ENCODE results near the gene ALDH1A1. TPM values are rescaled to one million over a fixed set of nuclear protein-coding genes. Genes with fewer than 3 reads are reported as not detected.

ALDH1A1 gene
- polyA plus RNA-seq, 1 of the 3 experiments (the other 2 are of a cell fraction) = 0.03 TPM

- no peak overlapping the region for H3K27ac ChIP-seq (ENCODE audit: low read depth in 2 of 2, low read length in 1 of 2)
- H2AFZ ChIP-seq (ENCODE audit: low read depth) = no peak overlapping the region
- no peak overlapping the region for H3K4me2 ChIP-seq
- H4K20me1 ChIP-seq (ENCODE audit: insufficient read depth) = no peaks in the 10 kb centered on the region
- H3K4me1 ChIP-seq (ENCODE audit: control insufficient read depth in 1 of 2, insufficient read depth in 2 of 2, low read depth in 1 of 2, low read length in 1 of 2) = peaks cover 0 to 5% of the 10 kb centered on the region in 2 experiments; a peak in 1 of 4 replicates
- no peaks in the 10 kb centered on the region for H3K36me3 ChIP-seq (replicated peaks in 1 of 2; ENCODE audit: control insufficient read depth in 1 of 2, insufficient read depth in 2 of 2, low read length in 1 of 2)
- H3K4me3 ChIP-seq (ENCODE audit: low read depth in 2 of 2, low read length in 1 of 2) = no peak overlapping the region
- no peak for TF ChIP-seq IRF3 (IDR thresholded peaks at IDR 0.05; ENCODE audit: low read depth, low read length)
- TF ChIP-seq TCF12 (IDR thresholded peaks at IDR 0.05) = no peak
- TF ChIP-seq RAD21 (IDR thresholded peaks at IDR 0.05; ENCODE audit: low read length) = no peak
- no peak for TF ChIP-seq USF1 (IDR thresholded peaks at IDR 0.05; ENCODE audit: borderline replicate concordance, low read depth)
- no peak for TF ChIP-seq NFIC (IDR thresholded peaks at IDR 0.05; ENCODE audit: borderline replicate concordance)
- TF ChIP-seq MXI1 (IDR thresholded peaks at IDR 0.05; ENCODE audit: low read depth, low read length) = no peak
- TF ChIP-seq CHD2 (IDR thresholded peaks at IDR 0.05; ENCODE audit: low read length, partially characterized antibody) = no peak
- no peak for TF ChIP-seq EZH2phosphoT487 (IDR thresholded peaks at IDR 0.05; ENCODE audit: borderline replicate concordance, low read depth)
- TF ChIP-seq EP300 (IDR thresholded peaks at IDR 0.05; ENCODE audit: borderline replicate concordance in 1 of 2, low read depth in 1 of 2, low read length in 1 of 2) = no peak
- no peak for TF ChIP-seq RCOR1 (IDR thresholded peaks at IDR 0.05; ENCODE audit: low read length)
- H3K9me2 ChIP-seq = no peaks in the 10 kb centered on the region
- peaks cover 5% of the 10 kb centered on the region; the same call in 1 of the 2 replicates for H3K27me3 ChIP-seq (ENCODE audit: insufficient read depth)
- no peaks in the 10 kb centered on the region for H3K9me3 ChIP-seq
- no peaks in the 10 kb centered on the region for H3K79me2 ChIP-seq (ENCODE audit: insufficient read depth)
- no peak for DNase-seq
- H3K9ac ChIP-seq = no peak overlapping the region
- 9% methylated on average over 2 of the region's 2 CpGs for whole genome bisulfite sequencing (ENCODE audit: low lambda C conversion rate)
- POLR2A ChIA-PET = no interaction called here
- no peaks in the 10 kb centered on the region for H3F3A ChIP-seq (replicated peaks; ENCODE audit: insufficient read depth)
- CTCF ChIA-PET = no interaction called here
These were observed 19.8 kb upstream of the ALDH1A1 start for GRCh38 chr9:72972636-72973035.

- peaks cover 8% of the 10 kb centered on the region; the same call in 1 of the 2 replicates for H3K27me3 ChIP-seq (ENCODE audit: insufficient read depth)
- no peaks in the 10 kb centered on the region for H3K9me3 ChIP-seq
- H3K4me3 ChIP-seq (ENCODE audit: low read depth in 2 of 2, low read length in 1 of 2) = no peak overlapping the region
- POLR2A ChIA-PET = no interaction called here
- H3F3A ChIP-seq (replicated peaks; ENCODE audit: insufficient read depth) = no peaks in the 10 kb centered on the region
- DNase-seq = no peak
- no peak overlapping the region for H3K27ac ChIP-seq (ENCODE audit: low read depth in 2 of 2, low read length in 1 of 2)
- CTCF ChIA-PET = no interaction called here
- no peak overlapping the region for H3K4me2 ChIP-seq
- H4K20me1 ChIP-seq (ENCODE audit: insufficient read depth) = no peaks in the 10 kb centered on the region
- 14% methylated on average over 2 of the region's 2 CpGs for WGBS (ENCODE audit: low lambda C conversion rate)
- no peaks in the 10 kb centered on the region for H3K36me3 ChIP-seq (replicated peaks in 1 of 2; ENCODE audit: control insufficient read depth in 1 of 2, insufficient read depth in 2 of 2, low read length in 1 of 2)
- no peak overlapping the region for H3K9ac ChIP-seq
- no peak overlapping the region for H2AFZ ChIP-seq (ENCODE audit: low read depth)
- no peaks in the 10 kb centered on the region for H3K79me2 ChIP-seq (ENCODE audit: insufficient read depth)
- no peaks in the 10 kb centered on the region for H3K4me1 ChIP-seq (ENCODE audit: control insufficient read depth in 1 of 2, insufficient read depth in 2 of 2, low read depth in 1 of 2, low read length in 1 of 2)
- no peaks in the 10 kb centered on the region for H3K9me2 ChIP-seq
- TF ChIP-seq SMC3 (IDR thresholded peaks at IDR 0.05; ENCODE audit: low read depth, low read length) (no peak), FOXJ3 (CRISPR knock-in tag; IDR thresholded peaks at IDR 0.05) (no peak), JUND (IDR thresholded peaks at IDR 0.05) (no peak), REST (IDR thresholded peaks at IDR 0.05; ENCODE audit: low read depth, low read length) (no peak), PBX3 (IDR thresholded peaks at IDR 0.05) (no peak), CHD2 (IDR thresholded peaks at IDR 0.05; ENCODE audit: low read length, partially characterized antibody) (no peak), NFIC (IDR thresholded peaks at IDR 0.05; ENCODE audit: borderline replicate concordance) (no peak), FOSL2 (IDR thresholded peaks at IDR 0.05; ENCODE audit: borderline replicate concordance, low read depth) (no peak), TEAD4 (IDR thresholded peaks at IDR 0.05; ENCODE audit: borderline replicate concordance, insufficient read depth) (no peak), GABPA (IDR thresholded peaks at IDR 0.05; ENCODE audit: low read depth) (no peak), CTCF (IDR thresholded peaks at IDR 0.05) (no peak), ELF1 (IDR thresholded peaks at IDR 0.05) (no peak), YY1 (IDR thresholded peaks at IDR 0.05; ENCODE audit: low read depth) (no peak)
These were observed 18.6 kb upstream of the ALDH1A1 start for GRCh38 chr9:72971411-72971810.
